ENCODE results near the gene PHC2.
A peak's percentile ranks its signal among the peaks of the same experiment; 100 is the strongest.

Gene PHC2

GRCh38 chr1:33384040-33384812 lies 46.7 kb downstream of the PHC2 start:
- peak; percentile 80 for DNase-seq

- no peak for DNase-seq
Measured at GRCh38 chr1:33383489-33383888, 47.4 kb downstream of the PHC2 start.

GRCh38 chr1:33382661-33383415 lies 48.1 kb downstream of the PHC2 start:
- DNase-seq: no peak

GRCh38 chr1:33381977-33382376 lies 48.9 kb downstream of the PHC2 start:
- DNase-seq: no peak

- DNase-seq: no peak
Measured at GRCh38 chr1:33380811-33381210, 50.1 kb downstream of the PHC2 start.

- DNase-seq: no peak
Measured at GRCh38 chr1:33379631-33380354, 51.1 kb downstream of the PHC2 start.

- no peak for DNase-seq
Measured at GRCh38 chr1:33378976-33379375, 51.9 kb downstream of the PHC2 start.

GRCh38 chr1:33378524-33378923 lies 52.4 kb downstream of the PHC2 start:
- DNase-seq: no peak

GRCh38 chr1:33377756-33378155 lies 53.1 kb downstream of the PHC2 start:
- DNase-seq: no peak

- no peak for DNase-seq
Measured at GRCh38 chr1:33377013-33377412, 53.9 kb downstream of the PHC2 start.

- DNase-seq: no peak
Measured at GRCh38 chr1:33375316-33375715, 55.6 kb downstream of the PHC2 start.

GRCh38 chr1:33374336-33375105 lies 56.4 kb downstream of the PHC2 start:
- DNase-seq: no peak

GRCh38 chr1:33373606-33374005 lies 57.3 kb downstream of the PHC2 start:
- DNase-seq: no peak

- no peak for DNase-seq
Measured at GRCh38 chr1:33372677-33373076, 58.2 kb downstream of the PHC2 start.

GRCh38 chr1:33372162-33372561 lies 58.7 kb downstream of the PHC2 start:
- no peak for DNase-seq

GRCh38 chr1:33371334-33371733 lies 59.6 kb downstream of the PHC2 start:
- no peak for DNase-seq

- no peak for DNase-seq
Measured at GRCh38 chr1:33370827-33371226, 60.1 kb downstream of the PHC2 start.

GRCh38 chr1:33370301-33370700 lies 60.6 kb downstream of the PHC2 start:
- peak; percentile 37 for DNase-seq

- DNase-seq: no peak
Measured at GRCh38 chr1:33369764-33370163, 61.1 kb downstream of the PHC2 start.

GRCh38 chr1:33369081-33369480 lies 61.8 kb downstream of the PHC2 start:
- DNase-seq: no peak

GRCh38 chr1:33368431-33368830 lies 62.5 kb downstream of the PHC2 start:
- DNase-seq: no peak

- DNase-seq: peak; percentile 73
Measured at GRCh38 chr1:33367485-33368405, 63.1 kb downstream of the PHC2 start.

Data from fibroblast of skin of right quadriceps (primary cell).